Nephron progenitor cell (in vitro differentiated cells): ENCODE measurements around the gene TTBK2.

Experiments
- DNase-seq: peaks from one replicate; pipeline ENCODE4 v3.0.0; 2021
- H3K27ac Mint-ChIP-seq: 2 replicates; pipeline ENCODE4 v1.8.0; 2021; ENCODE audit warnings: mild to moderate bottlenecking, moderate library complexity, mixed read lengths
- H3K27me3 Mint-ChIP-seq: 2 replicates; pipeline ENCODE4 v1.8.0; 2021; ENCODE audit warnings: mild to moderate bottlenecking, low read depth, mixed read lengths; ENCODE audit not compliant: poor library complexity
- H3K36me3 Mint-ChIP-seq: 2 replicates; pipeline ENCODE4 v1.8.0; 2021; ENCODE audit warnings: low read depth, mixed read lengths
- H3K4me1 Mint-ChIP-seq: 2 replicates; pipeline ENCODE4 v1.8.0; 2021; ENCODE audit warnings: mixed read lengths
- H3K4me3 Mint-ChIP-seq: 2 replicates; pipeline ENCODE4 v1.8.0; 2021; ENCODE audit warnings: mild to moderate bottlenecking, moderate library complexity, mixed read lengths
- H3K9me3 Mint-ChIP-seq: 2 replicates; pipeline ENCODE4 v1.8.0; 2021; ENCODE audit warnings: mild to moderate bottlenecking, moderate library complexity, mixed read lengths
- TF ChIP-seq, protein P1 (sequence below): fragments of 200-600 bp; sonication (generic); IDR thresholded peaks from 2 replicates; pipeline ENCODE4 v1.5.0; 2021; ENCODE audit warnings: antibody characterized with exemption

Gene TTBK2

DNA sequence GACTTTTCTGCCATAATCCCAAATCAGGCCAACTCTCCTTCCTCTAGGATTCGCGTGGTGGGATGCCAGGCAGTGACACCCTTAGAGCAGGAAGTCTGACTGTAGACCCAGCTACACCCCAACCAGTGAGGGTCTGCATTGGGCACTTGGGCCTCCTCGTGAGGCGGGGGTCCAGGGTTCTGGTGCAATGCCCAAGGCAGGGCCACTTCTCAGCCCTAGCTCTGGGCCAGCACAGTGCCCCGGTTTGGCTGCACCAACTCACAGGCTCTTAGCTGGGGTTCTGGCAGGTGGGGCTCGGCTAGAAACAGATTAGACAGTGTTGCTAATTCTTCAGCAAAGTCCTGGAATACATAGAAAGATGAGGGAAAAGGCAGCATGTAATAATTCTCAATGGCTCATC, 196.3 kb downstream of the TTBK2 start:
- DNase-seq = no peak
- H3K27me3 Mint-ChIP-seq = no peaks in the 10 kb centered on the region
- peaks cover 5% of the 10 kb centered on the region for H3K4me1 Mint-ChIP-seq
- peaks cover 44% of the 10 kb centered on the region for H3K36me3 Mint-ChIP-seq
- TF ChIP-seq, protein P1, sequence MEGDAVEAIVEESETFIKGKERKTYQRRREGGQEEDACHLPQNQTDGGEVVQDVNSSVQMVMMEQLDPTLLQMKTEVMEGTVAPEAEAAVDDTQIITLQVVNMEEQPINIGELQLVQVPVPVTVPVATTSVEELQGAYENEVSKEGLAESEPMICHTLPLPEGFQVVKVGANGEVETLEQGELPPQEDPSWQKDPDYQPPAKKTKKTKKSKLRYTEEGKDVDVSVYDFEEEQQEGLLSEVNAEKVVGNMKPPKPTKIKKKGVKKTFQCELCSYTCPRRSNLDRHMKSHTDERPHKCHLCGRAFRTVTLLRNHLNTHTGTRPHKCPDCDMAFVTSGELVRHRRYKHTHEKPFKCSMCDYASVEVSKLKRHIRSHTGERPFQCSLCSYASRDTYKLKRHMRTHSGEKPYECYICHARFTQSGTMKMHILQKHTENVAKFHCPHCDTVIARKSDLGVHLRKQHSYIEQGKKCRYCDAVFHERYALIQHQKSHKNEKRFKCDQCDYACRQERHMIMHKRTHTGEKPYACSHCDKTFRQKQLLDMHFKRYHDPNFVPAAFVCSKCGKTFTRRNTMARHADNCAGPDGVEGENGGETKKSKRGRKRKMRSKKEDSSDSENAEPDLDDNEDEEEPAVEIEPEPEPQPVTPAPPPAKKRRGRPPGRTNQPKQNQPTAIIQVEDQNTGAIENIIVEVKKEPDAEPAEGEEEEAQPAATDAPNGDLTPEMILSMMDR = no peak
- H3K9me3 Mint-ChIP-seq = no peaks in the 10 kb centered on the region
- H3K4me3 Mint-ChIP-seq = no peak overlapping the region
- H3K27ac Mint-ChIP-seq = peak overlapping the region; percentile 74

DNA sequence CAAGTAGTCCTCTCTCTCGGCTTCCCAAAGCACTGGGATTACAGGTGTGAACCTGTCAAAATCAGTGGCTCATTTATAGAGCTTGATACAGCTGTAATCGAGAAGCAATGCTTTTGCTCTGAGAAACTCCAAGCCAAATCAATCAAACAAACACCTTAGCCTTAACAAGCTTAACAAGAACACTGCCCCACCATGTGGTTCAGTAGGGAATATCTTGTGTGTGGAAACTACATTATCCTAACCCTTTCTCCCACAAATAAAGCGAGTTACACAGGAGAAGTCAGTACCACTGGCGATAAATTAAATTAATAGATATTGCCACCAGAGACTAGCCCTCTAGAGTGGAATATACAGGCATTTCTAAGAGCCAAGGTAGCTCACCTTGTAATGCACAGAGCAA, 197.5 kb downstream of the TTBK2 start:
- H3K27ac Mint-ChIP-seq = peak overlapping the region; percentile 36
- TF ChIP-seq, protein P1 = peak; percentile 10
- H3K9me3 Mint-ChIP-seq = no peaks in the 10 kb centered on the region
- no peak for DNase-seq
- H3K4me3 Mint-ChIP-seq = no peak overlapping the region
- H3K4me1 Mint-ChIP-seq = no peaks in the 10 kb centered on the region
- no peaks in the 10 kb centered on the region for H3K27me3 Mint-ChIP-seq
- peaks cover 38% of the 10 kb centered on the region for H3K36me3 Mint-ChIP-seq

DNA sequence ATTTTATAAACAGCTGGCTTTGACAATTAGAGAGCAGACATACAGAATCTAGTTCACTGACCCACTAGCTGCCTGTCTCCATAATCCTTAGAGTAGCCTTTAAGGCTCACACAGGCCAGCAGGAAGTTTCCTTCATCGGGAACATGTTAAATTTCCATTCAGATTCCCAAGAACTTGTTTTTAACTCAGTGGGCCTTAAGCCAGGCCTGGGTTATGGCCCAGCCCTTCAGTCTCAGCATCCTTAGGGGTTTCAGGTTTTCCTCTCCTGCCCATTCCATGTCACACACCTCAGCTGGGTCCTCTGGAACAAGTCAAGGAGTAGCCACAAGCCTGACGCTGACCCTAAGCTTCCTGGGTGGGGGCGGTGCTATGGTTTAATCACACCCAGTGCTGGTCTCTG, 198.7 kb downstream of the TTBK2 start:
- Mint-ChIP-seq H3K4me1 (no peaks in the 10 kb centered on the region), H3K4me3 (no peak overlapping the region), H3K27ac (no peak overlapping the region)

DNA sequence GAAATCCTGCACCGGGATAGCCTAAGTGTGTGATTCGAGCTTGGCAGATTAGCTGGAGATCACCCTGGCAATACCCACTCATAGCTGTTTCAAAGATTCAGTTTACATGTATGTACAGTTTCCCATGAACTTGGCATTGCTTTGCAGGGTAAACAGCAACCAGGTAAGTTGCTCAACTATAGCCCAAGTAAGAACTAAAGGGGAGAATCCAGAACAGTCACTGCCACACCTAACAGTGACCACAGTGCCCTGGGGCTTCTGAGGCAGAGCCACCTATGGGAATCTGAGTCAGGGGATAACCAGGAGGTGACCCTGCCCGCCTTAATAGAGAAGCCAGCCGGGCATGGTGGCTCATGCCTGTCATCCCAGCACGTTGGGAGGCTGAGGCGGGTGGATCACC, 199.6 kb downstream of the TTBK2 start:
- H3K4me3 Mint-ChIP-seq = no peak overlapping the region
- no peaks in the 10 kb centered on the region for H3K9me3 Mint-ChIP-seq
- TF ChIP-seq, protein P1 = no peak
- peak overlapping the region; percentile 32 for H3K27ac Mint-ChIP-seq
- H3K36me3 Mint-ChIP-seq = peaks cover 29% of the 10 kb centered on the region
- no peaks in the 10 kb centered on the region for H3K4me1 Mint-ChIP-seq
- DNase-seq = no peak
- H3K27me3 Mint-ChIP-seq = peaks cover 2% of the 10 kb centered on the region

More for the DNA sequence above, 198.7 kb downstream of the TTBK2 start:
- Mint-ChIP-seq H3K36me3 (peaks cover 33% of the 10 kb centered on the region), H3K27me3 (no peaks in the 10 kb centered on the region), H3K9me3 (no peaks in the 10 kb centered on the region)
- no peak for DNase-seq
- TF ChIP-seq, protein P1 = no peak

DNA sequence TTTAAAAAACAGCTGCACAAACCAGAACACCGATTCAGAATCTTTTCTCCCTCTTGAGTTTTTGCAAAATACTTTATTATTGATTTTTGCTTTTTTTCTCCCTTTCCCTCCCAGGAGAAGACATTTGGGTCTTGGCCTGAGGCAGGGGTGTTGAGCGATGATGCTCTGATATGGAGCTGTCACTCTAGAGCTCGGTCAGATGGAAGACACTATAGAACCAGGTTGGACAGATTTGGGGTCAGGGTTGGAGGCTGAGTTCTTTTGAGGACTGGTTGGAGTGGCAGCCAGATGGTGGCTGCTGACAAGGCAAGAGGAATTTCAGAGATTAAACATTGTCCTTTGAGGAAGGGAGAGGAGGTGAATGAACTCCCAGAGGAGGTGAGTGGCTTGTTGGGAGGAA, 200.5 kb downstream of the TTBK2 start:
- Mint-ChIP-seq H3K4me1 (peaks cover 2% of the 10 kb centered on the region), H3K4me3 (no peak overlapping the region), H3K27ac (peak overlapping the region; percentile 50), H3K9me3 (no peaks in the 10 kb centered on the region), H3K27me3 (peaks cover 4% of the 10 kb centered on the region), H3K36me3 (peaks cover 23% of the 10 kb centered on the region)
- no peak for DNase-seq
- TF ChIP-seq, protein P1 = no peak

DNA sequence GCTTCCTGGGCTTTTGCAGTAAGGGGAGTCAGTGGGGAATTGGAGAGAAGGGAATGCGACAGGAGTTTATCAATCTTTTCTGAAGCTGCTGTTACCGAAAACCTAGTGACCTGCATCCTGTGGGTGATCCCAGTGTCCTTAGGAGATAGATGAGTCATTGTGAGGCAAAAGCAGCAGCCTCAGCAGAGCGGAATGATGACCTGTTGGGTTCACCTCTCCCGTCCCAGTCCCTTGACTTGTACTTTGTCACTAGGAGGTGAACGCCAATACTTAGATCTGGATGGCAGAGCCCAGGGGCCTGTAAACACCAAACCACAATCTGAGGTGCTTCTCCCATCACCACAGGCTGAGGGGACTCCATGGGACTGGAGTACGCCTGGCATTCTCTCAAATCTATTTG, 201.5 kb downstream of the TTBK2 start:
- H3K4me3 Mint-ChIP-seq = no peak overlapping the region
- no peaks in the 10 kb centered on the region for H3K9me3 Mint-ChIP-seq
- TF ChIP-seq, protein P1 = no peak
- peaks cover 18% of the 10 kb centered on the region for H3K36me3 Mint-ChIP-seq
- H3K27ac Mint-ChIP-seq = peak overlapping the region; percentile 85
- H3K27me3 Mint-ChIP-seq = peaks cover 4% of the 10 kb centered on the region
- H3K4me1 Mint-ChIP-seq = peaks cover 5% of the 10 kb centered on the region
- no peak for DNase-seq
